Activated gamma-delta T cell treated with Interleukin-2 at 50 U/mL for 16 hours (primary cell): Measurements from ENCODE around the gene TBC1D13.
"Not testable (repeated sequence)": the region's sequence is repeated elsewhere in the genome, so short reads cannot be mapped to it uniquely, and the experiment has no call there.

Experiments used
- DNase-seq: peaks from one replicate; pipeline ENCODE4 v3.0.0-alpha.2; 2020

TBC1D13 gene

GRCh38 chr9:128786681-128787601, at the start of gene TBC1D13:
Gene TBC1D13, plus strand, starts transcription at chr9:128787253. Its CDS starts 101 bp downstream, at chr9:128787354.
- DNase-seq, result peak; percentile 90

- DNase-seq, result no peak
Measured at GRCh38 chr9:128742401-128742800, 44.7 kb upstream of the TBC1D13 start.

DNA sequence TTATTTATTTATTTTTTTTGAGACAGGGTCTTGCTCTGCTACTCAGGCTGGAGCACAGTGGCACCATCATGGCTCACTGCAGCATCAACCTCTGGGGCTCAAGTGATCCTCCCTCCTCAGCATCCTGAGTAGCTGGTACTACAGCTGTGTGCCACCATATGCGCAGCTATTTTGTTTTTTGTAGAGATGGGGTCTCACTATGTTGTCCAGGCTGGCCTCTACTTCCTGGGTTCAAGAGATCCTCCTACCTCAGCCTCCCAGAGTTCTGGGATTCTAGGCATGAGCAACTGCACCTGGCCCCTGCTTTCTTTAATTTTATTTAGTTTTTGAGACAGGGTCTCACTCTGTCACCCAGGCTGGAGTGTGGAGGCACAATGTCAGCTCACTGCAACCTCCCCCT, 43.6 kb upstream of the TBC1D13 start:
- no peak for DNase-seq

DNA sequence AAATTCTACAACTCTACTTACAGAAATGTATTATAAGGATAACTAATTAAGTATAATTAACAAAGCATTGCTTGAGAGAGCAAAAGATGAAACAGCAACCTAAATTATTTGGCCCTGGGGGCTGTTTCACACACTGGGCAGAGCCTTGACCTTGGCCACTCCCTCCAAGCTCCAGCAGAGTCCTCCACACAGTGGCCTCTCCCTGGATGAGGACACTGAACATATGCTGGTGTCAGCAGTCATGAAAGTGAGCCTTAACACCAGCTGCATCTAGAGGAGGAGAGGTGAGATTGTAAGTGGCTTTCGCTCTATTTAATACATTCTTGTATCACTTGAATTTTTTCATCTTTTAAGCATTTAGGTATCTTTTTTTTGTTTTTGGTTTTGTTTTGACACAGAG, 39.8 kb upstream of the TBC1D13 start:
- DNase-seq, result no peak

- no peak for DNase-seq
Measured at GRCh38 chr9:128750926-128751595, 36.0 kb upstream of the TBC1D13 start.

GRCh38 chr9:128753627-128754026, 33.4 kb upstream of the TBC1D13 start:
- DNase-seq, result no peak

- no peak for DNase-seq
Measured at GRCh38 chr9:128757602-128758001, 29.5 kb upstream of the TBC1D13 start.

GRCh38 chr9:128762671-128763449, 24.2 kb upstream of the TBC1D13 start:
- DNase-seq, result no peak

- DNase-seq, result no peak
Measured at GRCh38 chr9:128764361-128764760, 22.7 kb upstream of the TBC1D13 start.

DNA sequence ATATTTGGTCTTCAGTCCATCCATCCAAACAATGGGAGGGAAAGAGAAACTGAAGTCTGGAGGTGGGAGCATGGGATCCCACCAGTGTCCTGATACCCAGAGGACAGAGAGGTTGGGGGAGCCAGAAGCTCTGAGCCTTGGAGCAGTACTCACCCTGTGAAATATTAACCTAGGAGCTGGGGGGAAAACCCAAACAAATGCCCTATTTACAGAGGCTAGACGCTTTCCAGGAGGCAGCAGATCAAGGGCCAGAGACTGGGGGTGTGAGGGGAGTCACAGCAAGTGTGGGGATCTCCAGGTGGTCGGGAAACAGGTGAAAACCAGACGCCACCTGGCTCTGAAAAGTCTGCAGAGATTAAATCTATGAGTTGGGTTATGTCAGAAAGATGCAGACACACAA, 21.6 kb upstream of the TBC1D13 start:
- DNase-seq, result no peak

DNA sequence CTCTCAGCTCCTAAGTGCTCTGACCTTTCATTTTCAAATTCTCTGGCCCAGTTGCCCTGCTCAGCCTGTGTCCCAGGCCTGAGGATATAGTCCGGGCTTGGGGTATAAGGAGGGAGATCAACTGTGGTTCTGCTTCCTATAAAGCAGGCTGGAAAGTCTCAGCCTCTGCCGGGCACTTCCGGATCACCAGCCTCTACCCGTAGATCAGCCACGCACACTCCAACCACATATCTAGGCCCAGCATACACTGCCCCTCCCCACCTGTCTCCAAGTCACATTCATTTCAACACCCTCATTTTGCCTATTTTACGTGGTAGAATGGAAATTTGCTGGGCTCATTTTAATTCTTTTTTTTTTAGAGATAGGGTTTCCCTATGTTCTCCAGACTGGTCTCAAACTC, 18.4 kb upstream of the TBC1D13 start:
- DNase-seq, result no peak

GRCh38 chr9:128770286-128771030, 16.6 kb upstream of the TBC1D13 start:
- DNase-seq, result no peak

DNA sequence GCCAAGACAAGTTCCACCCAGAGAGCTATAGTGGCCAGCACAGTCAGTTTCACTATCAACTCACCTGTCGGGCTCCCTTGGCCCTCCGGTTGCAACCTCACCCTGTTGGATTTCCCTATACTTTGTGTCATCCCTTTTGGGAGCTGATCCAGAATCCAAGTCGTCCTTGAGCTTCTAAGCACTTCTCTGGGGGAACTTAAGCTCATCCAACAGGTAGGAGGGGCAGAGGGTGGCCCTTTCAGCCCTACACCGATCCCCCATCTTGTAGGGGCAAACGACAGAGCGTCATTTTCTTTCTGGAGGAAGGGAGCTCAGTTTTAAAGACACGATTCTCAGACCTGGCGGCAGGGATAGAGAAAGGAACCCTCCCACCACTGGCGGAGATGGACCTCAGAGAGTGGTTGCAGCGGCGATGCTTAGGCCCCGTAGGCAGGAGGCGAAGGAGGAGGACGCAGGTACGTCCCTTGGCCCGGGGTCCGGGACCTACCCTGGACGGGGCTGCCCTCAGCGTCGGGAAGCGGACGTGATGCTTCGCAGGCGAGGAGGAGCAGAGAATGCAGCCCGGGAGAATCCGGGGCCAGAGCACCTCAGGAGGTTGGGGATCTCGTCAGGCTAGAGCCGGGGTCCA, 15.8 kb upstream of the TBC1D13 start:
- DNase-seq, result no peak

DNA sequence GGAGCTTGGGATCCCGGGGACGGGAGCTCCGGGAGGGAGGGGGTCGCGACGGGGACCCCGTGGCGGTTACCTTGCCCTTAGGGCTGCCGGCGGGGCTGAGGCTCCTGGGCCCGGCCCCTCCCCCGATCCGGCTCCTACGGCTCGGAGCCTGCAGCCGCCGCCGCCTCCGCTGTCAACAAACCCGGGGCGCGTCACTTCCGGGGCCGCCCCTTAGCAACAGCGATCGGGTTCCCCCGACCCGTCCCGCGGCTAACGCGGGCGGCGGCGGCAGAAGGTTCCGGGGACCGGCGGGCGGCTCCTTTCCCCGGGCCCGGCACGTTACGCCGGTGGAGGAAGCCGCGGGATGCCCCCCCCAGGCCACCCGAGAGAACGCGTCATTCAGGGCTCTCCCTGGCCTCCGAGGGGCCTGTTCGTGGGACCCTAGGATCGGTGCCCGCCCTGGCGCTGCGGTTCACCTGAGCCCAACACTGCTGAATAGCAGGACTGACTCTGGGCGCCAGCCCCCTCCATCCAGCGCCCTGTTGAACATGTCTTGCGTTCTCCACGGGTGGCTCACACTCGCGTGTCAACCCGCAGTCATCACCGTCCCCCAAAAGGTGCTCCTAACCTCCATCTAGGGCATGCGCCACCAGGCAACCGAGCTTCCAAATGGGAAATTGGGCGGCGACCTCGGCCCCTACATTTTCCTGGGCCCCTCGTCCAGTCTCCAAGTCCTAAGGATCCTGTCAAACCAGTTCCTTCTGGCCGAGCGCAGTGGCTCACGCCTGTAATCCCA, 15.1 kb upstream of the TBC1D13 start, which contains the start of gene ZER1:
Gene ZER1, minus strand, starts transcription at position 183 of the 775 bp plus-strand sequence. CDS start 16,362 bp downstream, outside the sequence.
- peak; percentile 93 for DNase-seq

GRCh38 chr9:128773049-128773448, 14.0 kb upstream of the TBC1D13 start:
- no peak for DNase-seq

- no peak for DNase-seq
Measured at GRCh38 chr9:128774804-128775203, 12.2 kb upstream of the TBC1D13 start.

DNA sequence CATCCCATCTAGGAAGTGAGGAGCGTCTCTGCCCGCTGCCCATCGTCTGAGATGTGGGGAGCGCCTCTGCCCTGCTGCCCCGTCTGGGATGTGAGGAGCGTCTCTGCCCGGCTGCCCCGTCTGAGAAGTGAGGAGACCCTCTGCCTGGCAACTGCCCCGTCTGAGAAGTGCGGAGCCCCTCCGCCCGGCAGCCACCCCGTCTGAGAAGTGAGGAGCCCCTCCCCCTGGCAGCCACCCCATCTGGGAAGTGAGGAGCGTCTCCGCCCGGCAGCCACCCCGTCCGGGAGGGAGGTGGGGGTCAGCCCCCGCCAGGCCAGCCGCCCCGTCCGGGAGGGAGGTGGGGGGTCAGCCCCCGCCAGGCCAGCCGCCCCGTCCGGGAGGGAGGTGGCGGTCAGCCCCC, 7.0 kb upstream of the TBC1D13 start:
- not testable (repeated sequence) for DNase-seq

DNA sequence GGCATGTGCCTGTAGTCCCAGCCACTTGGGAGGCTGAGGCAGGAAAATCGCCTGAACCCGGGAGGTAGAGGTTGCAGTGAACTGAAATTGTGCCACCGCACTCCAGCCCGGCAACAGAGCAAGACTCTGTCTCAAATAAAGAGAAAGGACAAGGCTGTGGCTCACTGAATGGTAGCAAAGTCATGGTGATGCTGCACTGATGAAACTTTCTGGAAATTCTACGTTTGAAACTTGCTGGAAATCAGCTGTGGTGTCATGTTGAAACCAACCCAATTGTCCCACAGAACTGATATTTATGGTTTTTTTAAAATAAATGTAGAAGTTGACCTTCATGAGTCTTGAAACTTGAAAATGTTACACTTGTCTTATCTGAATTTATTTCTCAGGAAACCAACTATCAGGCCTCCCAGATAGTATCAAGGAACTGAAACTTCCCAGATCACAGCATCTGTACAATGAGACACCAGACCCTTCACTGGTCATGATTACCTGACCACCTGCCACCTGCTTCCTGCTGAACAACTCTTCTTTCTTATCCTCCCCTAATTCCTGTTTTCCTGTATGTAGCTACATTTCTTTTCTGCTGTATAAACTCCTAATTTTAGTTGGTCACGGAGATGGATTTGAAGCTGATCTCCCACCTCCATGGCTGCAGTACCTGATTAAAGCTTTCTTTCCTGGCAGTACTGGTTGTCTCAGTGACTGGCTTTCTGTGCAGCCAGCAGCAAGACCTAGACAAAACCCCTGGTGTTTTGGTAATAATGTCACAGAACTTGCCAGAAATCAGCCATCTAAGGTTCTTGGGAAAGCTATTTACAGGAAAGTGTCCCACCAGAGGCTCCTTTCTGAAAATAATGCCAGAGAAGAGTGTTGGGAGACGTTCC, 5.6 kb upstream of the TBC1D13 start:
- DNase-seq, result no peak

DNA sequence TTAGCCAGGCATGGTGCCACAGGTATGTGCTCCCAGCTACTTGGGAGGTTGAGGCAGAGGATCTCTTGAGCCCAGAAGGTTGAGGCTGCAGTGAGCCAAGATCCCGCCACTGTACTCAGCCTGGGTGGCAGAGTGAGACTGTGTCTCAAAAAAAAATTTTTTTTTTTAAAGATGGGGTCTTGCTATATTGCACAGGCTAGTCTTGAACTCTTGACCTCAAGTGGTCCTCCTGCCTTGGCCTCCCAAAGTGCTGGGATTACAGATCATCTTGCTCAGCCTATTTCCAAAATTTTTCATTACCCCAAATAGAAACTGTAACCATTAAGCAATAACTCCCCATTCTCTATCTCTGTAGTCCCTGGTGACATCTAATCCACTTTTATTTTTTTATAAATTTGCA, 4.4 kb upstream of the TBC1D13 start:
- DNase-seq, result no peak

GRCh38 chr9:128785427-128785826, 1.6 kb upstream of the TBC1D13 start:
- no peak for DNase-seq
